A673 (cell line): ENCODE measurements around the gene FAM181B. TPM values are rescaled to one million over a fixed set of nuclear protein-coding genes. Genes with fewer than 3 reads are reported as not detected.

Experiments used
- BruUV-seq: library from RNA; stranded (reverse); fragments of 400-500 nt; replicated peaks from 2 replicates; lab custom pipeline; 2021; lab: Mats Ljungman, UMichigan
- CTCF ChIA-PET: fragments of 300-600 bp; sonication (Branson Sonifier 250); formaldehyde crosslinking; loops from one replicate; lab custom pipeline; 2022; ENCODE audit warnings: antibody characterized with exemption; lab: Charles Lee
- POLR2A ChIA-PET: fragments of 300-600 bp; sonication (Branson Sonifier 250); formaldehyde crosslinking; loops from one replicate; lab custom pipeline; 2022; ENCODE audit warnings: antibody characterized with exemption; ENCODE audit not compliant: low non-redundant PET; lab: Charles Lee
- DNase-seq: peaks from one replicate; pipeline ENCODE4 v3.0.0-alpha.2; 2015; ENCODE audit warnings: low spot score
- H3K27ac ChIP-seq: fragments of 200-600 bp; sonication (generic); 2 replicates; pipeline ENCODE4 v1.5.1; 2016; ENCODE audit warnings: mixed run types, low read depth, mild to moderate bottlenecking, mixed read lengths, antibody characterized with exemption, low read length; ENCODE audit not compliant: poor library complexity, severe bottlenecking
- H3K27me3 ChIP-seq: fragments of 200-600 bp; sonication (generic); replicated peaks from 2 replicates; pipeline ENCODE4 v1.6.1; 2017; ENCODE audit warnings: mixed run types, low read depth, mild to moderate bottlenecking, mixed read lengths, antibody characterized with exemption, low read length; ENCODE audit not compliant: insufficient read depth, poor library complexity
- H3K36me3 ChIP-seq: fragments of 200-600 bp; sonication (generic); 2 replicates; pipeline ENCODE4 v1.6.1; 2016; ENCODE audit warnings: mixed run types, mild to moderate bottlenecking, mixed read lengths, antibody characterized with exemption, low read length; ENCODE audit not compliant: insufficient read depth, poor library complexity, severe bottlenecking
- H3K4me1 ChIP-seq: fragments of 200-600 bp; sonication (generic); 2 replicates; pipeline ENCODE4 v1.6.1; 2017; ENCODE audit warnings: mixed run types, mild to moderate bottlenecking, mixed read lengths, antibody characterized with exemption, low read length; ENCODE audit not compliant: insufficient read depth, poor library complexity, severe bottlenecking
- H3K4me3 ChIP-seq: fragments of 200-600 bp; sonication (generic); 2 replicates; pipeline ENCODE4 v1.5.1; 2016; ENCODE audit warnings: low read depth, mixed run types, mild to moderate bottlenecking, mixed read lengths, low read length; ENCODE audit not compliant: poor library complexity, severe bottlenecking
- H3K9me3 ChIP-seq: fragments of 200-600 bp; sonication (generic); 2 replicates; pipeline ENCODE4 v1.6.1; 2016; ENCODE audit warnings: mixed run types, low read depth, mild to moderate bottlenecking, mixed read lengths, antibody characterized with exemption, low read length; ENCODE audit not compliant: poor library complexity, severe bottlenecking
- CTCF ChIP-seq: fragments of 300-800, 200-600 bp; sonication (generic); conservative IDR thresholded peaks from 2 replicates; pipeline ENCODE4 v1.5.1; 2017; ENCODE audit warnings: low read depth, mild to moderate bottlenecking, antibody characterized with exemption, low read length, moderate library complexity, mixed read lengths
- EZH2 ChIP-seq: fragments of 200-600 bp; sonication (generic); IDR thresholded peaks from 2 replicates; pipeline ENCODE4 v1.6.1; 2017; ENCODE audit warnings: borderline replicate concordance, low read depth, mild to moderate bottlenecking, mixed read lengths, antibody characterized with exemption, low read length; ENCODE audit not compliant: poor library complexity, severe bottlenecking
- intact Hi-C: fragments of 100-400 bp; cut with micrococcal nuclease; formaldehyde crosslinking; loops from one replicate; pipeline ENCODE4 v1.10.0; 2022; ENCODE audit not compliant: unreplicated experiment
- total RNA-seq: library from RNA; stranded (reverse); gene quantifications from 2 replicates; pipeline ENCODE4 v1.2.3, GENCODE V29; 2021

Gene FAM181B
- total RNA-seq, 1 experiment from 2014 or later: not detected

- DNase-seq: no peak
- Histone ChIP-seq H3K4me1 (no peaks in the 10 kb centered on the region), H3K4me3 (no peak overlapping the region), H3K9me3 (no peaks in the 10 kb centered on the region), H3K27ac (no peak overlapping the region), H3K27me3 (peaks cover 59% of the 10 kb centered on the region), H3K36me3 (no peaks in the 10 kb centered on the region)
- ChIA-PET CTCF (no interaction called here), POLR2A (interaction anchor here (0.6 kb wide), 1 partner anchor 1085 kb away, joined by 3 read pairs; no protein-coding TSS in a partner anchor)
- TF ChIP-seq CTCF (no peak), EZH2 (no peak)
- no TSS peak for BruUV-seq
- intact Hi-C loops: loop anchor here (10.0 kb wide), 1 partner anchor 524 kb away; no protein-coding TSS in a partner anchor
These were observed 2.9 kb downstream of the FAM181B start for GRCh38 chr11:82730754-82731153.

GRCh38 chr11:82730286-82730685 lies 3.4 kb downstream of the FAM181B start:
- Histone ChIP-seq H3K27me3 (peaks cover 59% of the 10 kb centered on the region), H3K27ac (no peak overlapping the region), H3K4me1 (no peaks in the 10 kb centered on the region), H3K9me3 (no peaks in the 10 kb centered on the region), H3K4me3 (no peak overlapping the region), H3K36me3 (no peaks in the 10 kb centered on the region)
- POLR2A ChIA-PET: interaction anchor here (0.6 kb wide), 1 partner anchor 1085 kb away, joined by 3 read pairs; no protein-coding TSS in a partner anchor
- DNase-seq: no peak
- BruUV-seq: no TSS peak
- no peak for TF ChIP-seq EZH2
- TF ChIP-seq CTCF: no peak
- CTCF ChIA-PET: no interaction called here
- intact Hi-C loops: loop anchor here (10.0 kb wide), 1 partner anchor 525 kb away; no protein-coding TSS in a partner anchor

DNA sequence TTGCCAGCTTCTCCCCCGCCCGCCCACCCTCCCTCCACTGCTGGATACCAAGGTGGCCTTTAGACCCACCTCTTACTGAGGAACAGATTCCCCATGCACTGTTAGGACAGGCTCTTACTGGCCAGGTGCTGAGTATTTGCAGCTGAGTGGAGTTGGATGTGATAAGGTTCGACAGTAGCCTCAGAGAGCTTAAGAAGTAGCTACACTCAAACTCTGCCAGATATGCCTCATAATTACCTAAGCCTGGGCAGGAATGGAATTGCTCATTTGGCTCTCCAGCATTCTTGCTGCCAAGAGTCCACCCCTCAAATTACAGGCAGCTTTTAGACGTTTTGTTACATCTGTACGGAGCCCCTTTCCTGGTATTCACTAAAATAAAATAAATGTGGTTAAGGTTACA lies 9.6 kb downstream of the FAM181B start:
- H3K36me3 ChIP-seq: no peaks in the 10 kb centered on the region
- peaks cover 4% of the 10 kb centered on the region for H3K27me3 ChIP-seq
- TF ChIP-seq EZH2: no peak
- DNase-seq: no peak
- no peak overlapping the region for H3K27ac ChIP-seq
- CTCF ChIA-PET: no interaction called here
- H3K4me3 ChIP-seq: no peak overlapping the region
- POLR2A ChIA-PET: no interaction called here
- no peaks in the 10 kb centered on the region for H3K9me3 ChIP-seq
- H3K4me1 ChIP-seq: no peaks in the 10 kb centered on the region
- no TSS peak for BruUV-seq
- intact Hi-C loops: no loop called here

DNA sequence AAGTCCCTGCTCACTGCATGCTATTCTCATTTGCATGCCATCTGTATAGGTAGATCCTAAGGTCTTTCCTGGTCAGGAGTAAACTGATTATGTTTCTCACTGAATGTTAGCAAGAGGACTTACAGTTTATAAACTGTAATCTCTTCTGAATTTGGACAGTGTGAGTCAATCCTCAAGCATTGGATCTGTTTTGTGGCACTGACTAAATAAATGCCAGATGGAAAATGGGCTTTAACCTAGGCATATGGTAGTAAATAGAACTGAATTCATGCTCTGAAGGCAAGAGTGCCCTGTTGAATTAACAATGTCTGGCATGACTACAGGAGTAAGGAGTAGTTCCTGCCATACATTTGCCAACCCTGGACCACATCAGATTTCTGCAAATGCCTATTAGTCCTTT lies 11.4 kb downstream of the FAM181B start:
- no peaks in the 10 kb centered on the region for H3K36me3 ChIP-seq
- POLR2A ChIA-PET: interaction anchor here (0.6 kb wide), 1 partner anchor 79 kb away, joined by 4 read pairs; no protein-coding TSS in a partner anchor

More for the DNA sequence above, 11.4 kb downstream of the FAM181B start:
- DNase-seq: no peak
- Histone ChIP-seq H3K27me3 (no peaks in the 10 kb centered on the region), H3K4me1 (no peaks in the 10 kb centered on the region), H3K9me3 (no peaks in the 10 kb centered on the region), H3K4me3 (no peak overlapping the region), H3K27ac (no peak overlapping the region)
- CTCF ChIA-PET: no interaction called here
- TF ChIP-seq CTCF: no peak
- no peak for TF ChIP-seq EZH2
- intact Hi-C loops: no loop called here
- BruUV-seq: no TSS peak
